Left ventricle myocardium inferior (tissue), 1 donor: ENCODE measurements around the gene C5orf34. TPM values are rescaled to one million over a fixed set of nuclear protein-coding genes. Genes with fewer than 3 reads are reported as not detected.
"Not testable (repeated sequence)": the region's sequence is repeated elsewhere in the genome, so short reads cannot be mapped to it uniquely, and the experiment has no call there.

Experiments
- DNase-seq: peaks from one replicate; pipeline ENCODE4 v3.0.0-alpha.2; 2020
- H3K27ac ChIP-seq: fragments of 200-600 bp; replicated peaks from 2 replicates; pipeline ENCODE4 v1.8.0; 2021
- H3K27me3 ChIP-seq: fragments of 200-600 bp; 2 replicates; pipeline ENCODE4 v1.8.0; 2021; ENCODE audit warnings: low read depth
- H3K36me3 ChIP-seq: fragments of 200-600 bp; 2 replicates; pipeline ENCODE4 v1.8.0; 2021
- H3K4me1 ChIP-seq: fragments of 200-600 bp; 2 replicates; pipeline ENCODE4 v1.8.0; 2021
- H3K4me3 ChIP-seq: fragments of 200-600 bp; 2 replicates; pipeline ENCODE4 v1.8.0; 2021; ENCODE audit warnings: mild to moderate bottlenecking, moderate library complexity
- H3K9me3 ChIP-seq: fragments of 200-600 bp; replicated peaks from 2 replicates; pipeline ENCODE4 v1.8.0; 2021
- intact Hi-C: fragments of 100-400 bp; cut with micrococcal nuclease; formaldehyde crosslinking; loops from one replicate; pipeline ENCODE4 v1.11.0; 2022
- total RNA-seq: library from RNA; stranded (reverse); fragmentation: NEBNext Ultra II Directional; extraction: Animal tissue kit (Norgen Biotek cat#: 25700); gene quantifications from one replicate; pipeline ENCODE4 v1.2.1, GENCODE V29; 2021
- TF ChIP-seq, protein P1 (sequence below): fragments of 200-600 bp; IDR thresholded peaks from 2 replicates; pipeline ENCODE4 v1.8.0; 2021; ENCODE audit warnings: antibody characterized with exemption, mild to moderate bottlenecking, borderline replicate concordance
- donor health status: DM: no; HTN: yes; CAD: no; lungs with severe emphysema.

The C5orf34 gene
- total RNA-seq, 1 donor from 2014 or later, result 0.22 TPM

DNA sequence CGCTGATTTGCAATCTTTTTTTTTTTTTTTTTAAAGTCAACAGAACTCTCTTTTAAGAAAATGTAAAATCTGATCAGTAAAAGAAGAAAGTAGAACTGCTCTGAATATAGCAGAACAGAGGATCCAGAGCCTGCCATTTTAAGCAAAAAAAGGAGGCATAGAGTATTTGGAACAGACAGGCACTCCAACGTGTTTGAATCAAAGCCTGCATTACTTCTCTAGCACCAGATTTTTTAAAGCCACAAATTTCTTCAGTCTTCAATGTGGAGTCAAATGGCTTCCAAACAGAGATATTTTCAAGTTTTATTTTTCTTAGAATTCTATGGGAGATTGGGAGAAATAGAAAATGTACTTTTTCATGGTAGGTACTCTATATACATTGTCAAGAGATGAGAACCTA is 36.8 kb upstream of the C5orf34 start:
- Histone ChIP-seq H3K27me3 (no peaks in the 10 kb centered on the region), H3K36me3 (peaks cover 24% of the 10 kb centered on the region), H3K4me1 (peaks cover 79% of the 10 kb centered on the region), H3K9me3 (no peaks in the 10 kb centered on the region), H3K27ac (no peak overlapping the region), H3K4me3 (no peak overlapping the region)
- intact Hi-C loops, result loop anchor here (10.0 kb wide), 1 partner anchor 53 kb away; the partner anchor contains the start of gene NNT
- no peak for DNase-seq
- TF ChIP-seq, protein P1, sequence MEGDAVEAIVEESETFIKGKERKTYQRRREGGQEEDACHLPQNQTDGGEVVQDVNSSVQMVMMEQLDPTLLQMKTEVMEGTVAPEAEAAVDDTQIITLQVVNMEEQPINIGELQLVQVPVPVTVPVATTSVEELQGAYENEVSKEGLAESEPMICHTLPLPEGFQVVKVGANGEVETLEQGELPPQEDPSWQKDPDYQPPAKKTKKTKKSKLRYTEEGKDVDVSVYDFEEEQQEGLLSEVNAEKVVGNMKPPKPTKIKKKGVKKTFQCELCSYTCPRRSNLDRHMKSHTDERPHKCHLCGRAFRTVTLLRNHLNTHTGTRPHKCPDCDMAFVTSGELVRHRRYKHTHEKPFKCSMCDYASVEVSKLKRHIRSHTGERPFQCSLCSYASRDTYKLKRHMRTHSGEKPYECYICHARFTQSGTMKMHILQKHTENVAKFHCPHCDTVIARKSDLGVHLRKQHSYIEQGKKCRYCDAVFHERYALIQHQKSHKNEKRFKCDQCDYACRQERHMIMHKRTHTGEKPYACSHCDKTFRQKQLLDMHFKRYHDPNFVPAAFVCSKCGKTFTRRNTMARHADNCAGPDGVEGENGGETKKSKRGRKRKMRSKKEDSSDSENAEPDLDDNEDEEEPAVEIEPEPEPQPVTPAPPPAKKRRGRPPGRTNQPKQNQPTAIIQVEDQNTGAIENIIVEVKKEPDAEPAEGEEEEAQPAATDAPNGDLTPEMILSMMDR, result no peak

DNA sequence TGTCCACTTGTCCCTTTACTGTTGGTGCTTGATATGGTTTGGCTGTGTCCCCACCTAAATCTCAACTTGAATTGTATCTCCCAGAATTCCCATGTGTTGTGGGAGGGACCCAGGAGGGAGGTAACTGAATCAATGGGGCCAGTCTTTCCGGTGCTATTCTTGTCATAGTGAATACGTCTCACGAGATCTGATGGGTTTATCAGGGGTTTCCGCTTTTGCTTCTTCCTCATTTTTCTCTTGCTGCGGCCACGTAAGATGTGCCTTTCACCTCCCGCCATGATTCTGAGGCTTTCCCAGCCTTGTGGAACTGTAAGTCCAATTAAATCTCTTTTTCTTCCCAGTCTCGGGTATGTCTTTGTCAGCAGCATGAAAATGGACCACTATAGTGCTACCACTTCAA is 34.3 kb upstream of the C5orf34 start:
- H3K4me3 ChIP-seq, intact Hi-C loops, H3K9me3 ChIP-seq, DNase-seq, H3K27me3 ChIP-seq: not testable (repeated sequence)
- peaks cover 48% of the 10 kb centered on the region for H3K36me3 ChIP-seq
- H3K27ac ChIP-seq, result peak overlapping the region; percentile 24
- H3K4me1 ChIP-seq, result peaks cover 54% of the 10 kb centered on the region

DNA sequence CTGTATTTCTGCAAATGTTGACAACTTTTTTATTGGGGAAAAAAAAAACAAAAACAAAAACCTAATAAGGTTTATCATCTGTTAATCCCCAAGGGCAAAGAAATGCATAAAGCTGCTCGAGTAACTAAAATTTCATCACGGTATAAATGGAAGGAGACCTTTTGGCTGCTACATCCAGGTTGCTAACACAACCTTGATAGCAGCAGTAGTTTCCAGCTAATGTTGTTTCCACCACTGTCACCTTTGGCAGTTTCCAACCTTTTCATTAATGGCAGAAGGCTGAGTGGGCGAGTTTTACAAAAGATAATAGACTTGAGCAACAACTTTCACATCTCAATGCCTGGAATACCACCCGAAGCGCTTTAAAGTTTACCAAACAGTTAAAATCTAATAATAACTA is 33.4 kb upstream of the C5orf34 start:
- Histone ChIP-seq H3K27me3 (no peaks in the 10 kb centered on the region), H3K4me1 (peaks cover 45% of the 10 kb centered on the region), H3K36me3 (peaks cover 56% of the 10 kb centered on the region), H3K27ac (peak overlapping the region; percentile 24), H3K9me3 (no peaks in the 10 kb centered on the region), H3K4me3 (no peak overlapping the region)
- intact Hi-C loops, result no loop called here
- DNase-seq, result no peak
- TF ChIP-seq, protein P1, result no peak

DNA sequence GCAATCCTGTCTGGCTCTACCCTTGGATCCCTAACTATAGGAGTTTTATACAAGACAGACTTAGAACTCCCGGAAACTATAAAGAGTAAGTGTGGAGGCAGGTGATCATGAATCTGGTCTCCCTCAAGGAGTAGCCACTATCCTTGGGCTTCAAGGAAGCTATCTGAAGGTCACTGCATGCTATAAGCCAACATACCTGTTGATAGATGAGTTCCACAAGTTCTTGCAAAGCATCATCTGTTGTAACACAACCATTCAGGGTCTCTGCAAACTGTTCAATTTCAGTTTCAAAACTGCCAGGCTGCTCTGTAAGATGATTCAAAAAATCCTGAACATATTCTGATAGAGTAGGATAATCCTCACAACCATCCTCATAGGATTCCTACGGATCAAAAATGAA is 32.6 kb upstream of the C5orf34 start:
- intact Hi-C loops, result no loop called here
- no peak for DNase-seq

DNA sequence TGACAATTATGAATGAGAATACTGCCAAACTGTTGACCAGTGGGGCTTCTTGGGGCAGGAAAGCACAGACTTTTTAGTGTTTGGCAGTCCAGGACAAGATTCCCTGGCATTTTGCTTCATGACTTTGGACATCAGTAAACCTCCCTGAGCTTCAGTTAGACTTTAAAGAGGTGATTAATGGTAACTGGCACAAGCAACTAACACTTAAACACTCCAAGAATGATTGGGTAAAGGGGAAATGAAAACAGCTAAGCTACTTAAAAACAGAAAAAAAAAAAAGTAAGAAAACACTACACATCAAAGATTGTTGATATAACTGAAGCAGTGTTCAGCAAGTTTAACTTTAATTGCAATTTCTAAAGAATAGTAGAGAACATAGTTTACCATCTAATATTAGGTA is 28.5 kb upstream of the C5orf34 start:
- H3K4me3 ChIP-seq, result no peak overlapping the region
- no peak overlapping the region for H3K27ac ChIP-seq
- no peaks in the 10 kb centered on the region for H3K27me3 ChIP-seq
- DNase-seq, result no peak
- intact Hi-C loops, result no loop called here
- H3K9me3 ChIP-seq, result no peaks in the 10 kb centered on the region
- peaks cover 6% of the 10 kb centered on the region for H3K4me1 ChIP-seq
- TF ChIP-seq, protein P1, result no peak
- peaks cover 75% of the 10 kb centered on the region for H3K36me3 ChIP-seq

More for the DNA sequence above, 32.6 kb upstream of the C5orf34 start:
- Histone ChIP-seq H3K27ac (no peak overlapping the region), H3K27me3 (no peaks in the 10 kb centered on the region), H3K4me1 (peaks cover 37% of the 10 kb centered on the region), H3K36me3 (peaks cover 63% of the 10 kb centered on the region), H3K4me3 (no peak overlapping the region), H3K9me3 (no peaks in the 10 kb centered on the region)
- TF ChIP-seq, protein P1, result no peak

DNA sequence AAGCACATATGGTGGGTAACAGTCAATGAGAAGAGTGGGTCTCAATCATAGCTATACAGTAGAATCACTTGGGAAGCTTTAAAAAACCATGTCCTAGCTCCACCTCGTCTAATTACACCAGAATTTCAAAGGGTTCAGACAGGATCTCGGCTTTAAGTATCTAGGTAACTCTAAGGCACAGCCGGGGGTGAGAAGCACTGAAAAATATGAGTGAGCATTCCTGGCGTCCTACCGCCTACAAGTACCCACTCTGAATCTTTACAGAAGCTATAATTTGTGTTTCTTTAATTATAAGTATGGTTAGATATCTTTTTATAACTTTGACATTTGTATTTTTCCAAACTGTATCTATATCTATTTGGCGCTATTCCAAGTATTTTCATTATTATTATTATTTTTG is 25.8 kb upstream of the C5orf34 start:
- no peak for DNase-seq
- H3K36me3 ChIP-seq, result peaks cover 82% of the 10 kb centered on the region
- H3K27ac ChIP-seq, result no peak overlapping the region
- intact Hi-C loops, result no loop called here
- no peaks in the 10 kb centered on the region for H3K27me3 ChIP-seq
- H3K9me3 ChIP-seq, result no peaks in the 10 kb centered on the region
- TF ChIP-seq, protein P1, result no peak
- H3K4me1 ChIP-seq, result no peaks in the 10 kb centered on the region
- no peak overlapping the region for H3K4me3 ChIP-seq
